HG03159 (cell line): ENCODE measurements around the gene ID4.
"Not testable (repeated sequence)": the region's sequence is repeated elsewhere in the genome, so short reads cannot be mapped to it uniquely, and the experiment has no call there.

Source experiments
- ATAC-seq: cut with Tn5 transposase; IDR thresholded peaks from one replicate; pipeline ENCODE4 v1.9.1; 2021; ENCODE audit warnings: mild to moderate bottlenecking, moderate library complexity; ENCODE audit not compliant: unreplicated experiment

ID4 gene

DNA sequence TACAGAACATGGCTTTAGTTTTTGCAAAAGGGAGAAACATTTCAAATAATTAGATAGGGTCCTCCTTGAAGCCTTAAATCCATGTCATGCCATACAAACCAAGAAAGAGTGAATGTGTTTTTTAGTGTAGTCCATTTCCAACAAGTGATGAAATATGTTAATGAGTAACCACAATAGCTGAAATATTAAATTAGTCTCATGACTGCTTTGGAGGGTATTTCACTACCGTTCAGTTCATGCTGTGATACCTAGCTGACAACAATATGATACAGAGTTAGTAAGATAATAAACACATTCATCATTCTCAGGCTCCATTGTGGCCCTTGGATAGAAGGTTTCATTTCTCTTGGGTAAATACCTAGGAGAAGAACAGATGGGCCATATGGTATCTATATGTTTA is 5.8 kb upstream of the ID4 start:
- no peak for ATAC-seq

DNA sequence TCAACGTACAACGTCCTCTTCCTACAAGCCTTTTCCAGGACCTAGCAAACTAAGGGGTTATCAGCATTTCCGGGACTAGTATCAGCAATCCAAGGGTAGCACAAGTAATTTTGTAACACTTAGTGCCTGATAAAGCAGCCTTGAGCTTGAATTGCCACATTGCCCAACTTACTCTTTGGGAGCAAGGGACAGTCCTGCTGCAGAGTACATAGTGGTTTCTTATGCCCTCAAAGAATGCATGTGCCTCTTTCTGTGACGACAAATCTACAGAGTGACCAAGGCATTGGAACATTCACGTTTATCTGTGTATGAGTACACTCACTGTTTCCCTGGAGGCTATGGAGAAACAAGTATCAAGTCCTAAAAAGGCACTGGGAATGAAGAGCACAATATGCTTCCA is 3.2 kb upstream of the ID4 start:
- ATAC-seq: no peak

- no peak for ATAC-seq
Measured at GRCh38 chr6:19834858-19835257, 2.3 kb upstream of the ID4 start.

GRCh38 chr6:19835605-19836004 is 1.6 kb upstream of the ID4 start:
- ATAC-seq: no peak

GRCh38 chr6:19837511-19838441 is 606 bp downstream of the ID4 start:
- no peak for ATAC-seq

- ATAC-seq: no peak
Measured at GRCh38 chr6:19838442-19839236, 1.5 kb downstream of the ID4 start.

GRCh38 chr6:19839237-19839546 is 2.0 kb downstream of the ID4 start:
- no peak for ATAC-seq

DNA sequence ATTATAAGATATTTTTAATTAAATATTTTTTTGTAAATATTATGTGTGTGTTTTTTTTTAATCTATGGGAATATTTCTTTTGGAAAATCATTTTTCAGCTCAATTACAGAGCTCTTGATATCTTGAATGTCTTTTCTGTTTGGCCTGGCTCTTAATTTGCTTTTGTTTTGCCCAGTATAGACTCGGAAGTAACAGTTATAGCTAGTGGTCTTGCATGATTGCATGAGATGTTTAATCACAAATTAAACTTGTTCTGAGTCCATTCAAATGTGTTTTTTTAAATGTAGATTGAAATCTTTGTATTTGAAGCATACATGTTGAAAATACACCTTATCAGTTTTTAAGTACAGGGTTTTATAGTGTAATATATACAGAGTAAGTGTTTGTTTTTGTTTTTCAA is 2.6 kb downstream of the ID4 start:
- ATAC-seq: no peak

DNA sequence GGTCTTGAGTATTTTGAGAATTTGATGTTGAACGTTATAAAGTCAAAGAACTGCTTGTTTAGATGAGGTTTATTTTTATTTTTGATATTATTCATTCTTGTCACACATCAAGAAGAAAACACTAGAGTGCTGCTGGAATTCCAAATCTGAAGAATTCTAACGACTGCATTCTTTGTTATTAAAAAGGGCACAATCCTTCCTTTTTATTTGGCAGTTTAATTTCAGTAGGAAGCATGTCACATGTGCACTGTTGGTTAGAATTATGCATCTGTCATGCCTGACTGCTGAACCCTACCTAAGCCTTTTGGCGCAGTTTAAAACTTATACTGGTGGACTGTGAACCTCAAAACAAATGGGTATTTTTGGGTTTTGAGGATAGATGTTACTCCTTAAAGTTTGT is 4.0 kb downstream of the ID4 start:
- ATAC-seq: no peak

DNA sequence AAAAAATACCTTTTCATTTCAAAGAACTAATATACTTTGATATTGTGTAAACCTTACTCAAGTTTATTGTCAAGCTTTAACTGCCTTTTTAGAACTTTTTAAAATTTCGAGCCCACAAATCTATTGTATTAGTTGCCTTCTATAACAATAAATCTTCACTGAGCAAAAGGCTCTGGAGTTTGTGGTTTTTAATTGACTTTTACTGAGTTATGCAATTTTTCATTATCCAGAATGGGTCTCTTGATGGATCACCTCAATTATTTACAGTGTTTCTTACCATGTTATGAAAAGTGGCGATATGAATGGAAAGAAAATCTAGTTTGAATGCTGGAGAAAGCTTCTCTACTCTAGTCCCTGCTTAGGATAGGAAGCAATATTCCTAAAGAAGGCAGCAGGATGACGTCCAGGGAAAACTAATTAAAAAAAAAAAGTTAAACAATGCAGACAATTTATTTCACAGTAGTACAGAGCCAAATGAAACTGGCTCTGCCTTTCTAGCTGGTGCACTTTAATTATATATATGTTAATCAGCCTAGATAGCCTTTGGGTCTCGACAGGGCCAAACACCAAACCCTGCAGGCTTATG is 5.0 kb downstream of the ID4 start:
- ATAC-seq: no peak

GRCh38 chr6:19844689-19845088 is 7.5 kb downstream of the ID4 start:
- no peak for ATAC-seq

DNA sequence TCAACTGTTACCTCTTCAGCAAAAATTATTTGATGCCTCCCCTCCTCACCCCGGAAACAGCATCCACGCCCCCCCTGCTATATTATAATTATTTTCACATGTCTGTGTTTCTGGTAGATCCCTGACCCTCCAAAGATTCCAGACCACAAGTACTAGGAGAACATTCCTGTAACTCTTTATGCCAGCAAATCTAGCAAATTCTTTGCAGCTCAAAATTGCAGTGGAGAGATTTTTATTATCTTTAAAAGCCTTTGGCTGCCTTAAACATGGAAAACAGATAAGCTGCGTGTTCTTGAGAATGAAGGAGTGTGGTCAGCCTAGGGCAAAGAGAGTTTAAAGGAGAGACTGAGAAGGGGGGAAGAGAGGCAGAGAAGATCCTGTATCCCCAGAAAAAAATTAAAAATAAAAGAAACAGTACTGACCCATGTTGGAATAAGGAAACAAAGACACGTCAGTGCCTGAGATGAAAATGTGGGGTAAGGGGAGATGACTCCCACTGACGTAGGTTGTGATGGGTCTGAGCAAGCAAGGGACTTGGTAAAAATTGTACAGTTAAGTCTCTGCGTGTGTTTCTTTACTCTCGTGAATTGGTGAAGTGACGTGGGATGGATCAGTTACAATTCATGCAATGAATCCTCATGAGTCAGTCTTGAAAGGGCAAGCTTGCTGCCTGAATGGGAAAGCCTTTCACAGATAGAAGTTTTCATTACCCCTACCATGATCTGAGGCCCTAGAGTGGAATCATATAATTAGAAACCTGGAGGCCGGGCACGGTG is 8.3 kb downstream of the ID4 start:
- ATAC-seq: no peak

GRCh38 chr6:19848465-19849029 is 11.4 kb downstream of the ID4 start:
- ATAC-seq: no peak

- ATAC-seq: no peak
Measured at GRCh38 chr6:19849196-19849595, 12.0 kb downstream of the ID4 start.

GRCh38 chr6:19849755-19850154 is 12.6 kb downstream of the ID4 start:
- ATAC-seq: no peak

DNA sequence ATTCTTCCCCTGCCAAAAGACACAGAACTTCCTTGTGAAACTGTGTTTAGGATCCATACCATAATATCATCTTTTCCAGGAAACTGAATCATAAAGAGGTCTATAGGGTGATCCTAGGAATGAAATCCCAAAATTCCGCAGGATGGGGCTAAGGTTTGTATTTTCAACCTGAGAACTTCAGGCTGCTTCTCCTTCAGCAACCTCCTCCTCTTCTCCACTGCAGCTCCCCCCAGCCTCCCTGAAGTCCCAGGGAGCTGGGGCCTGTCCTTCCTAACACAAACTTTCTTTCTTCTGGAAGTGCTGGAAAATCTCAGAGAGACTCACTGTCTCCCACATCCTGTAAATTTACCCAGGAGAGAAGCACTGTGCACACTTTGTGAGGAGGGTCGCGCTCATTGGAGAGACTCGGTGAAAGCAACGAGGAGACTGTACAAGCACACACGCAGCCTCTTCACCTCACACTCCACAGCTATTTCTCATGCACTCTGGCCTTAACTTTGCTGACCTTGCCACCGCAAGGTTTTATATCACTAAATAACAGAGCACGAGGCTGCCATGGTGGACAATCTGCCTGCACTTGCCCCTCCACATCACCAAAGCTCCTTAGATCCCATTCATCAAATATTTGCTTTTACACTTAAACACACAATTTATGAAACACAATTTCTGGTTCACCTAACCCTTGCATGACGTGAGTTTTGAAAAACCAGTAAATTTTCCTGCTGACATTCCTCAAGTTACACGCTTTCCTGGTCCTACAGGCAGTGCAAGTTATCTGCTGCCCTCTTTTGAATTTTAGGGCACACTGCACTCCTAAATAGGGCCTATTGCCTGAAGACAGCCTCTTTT is 14.3 kb downstream of the ID4 start:
- ATAC-seq: peak; percentile 50

- no peak for ATAC-seq
Measured at GRCh38 chr6:19852090-19852457, 14.9 kb downstream of the ID4 start.

- ATAC-seq: no peak
Measured at GRCh38 chr6:19852927-19853326, 15.8 kb downstream of the ID4 start.

GRCh38 chr6:19854421-19855015 is 17.3 kb downstream of the ID4 start:
- ATAC-seq: not testable (repeated sequence)

DNA sequence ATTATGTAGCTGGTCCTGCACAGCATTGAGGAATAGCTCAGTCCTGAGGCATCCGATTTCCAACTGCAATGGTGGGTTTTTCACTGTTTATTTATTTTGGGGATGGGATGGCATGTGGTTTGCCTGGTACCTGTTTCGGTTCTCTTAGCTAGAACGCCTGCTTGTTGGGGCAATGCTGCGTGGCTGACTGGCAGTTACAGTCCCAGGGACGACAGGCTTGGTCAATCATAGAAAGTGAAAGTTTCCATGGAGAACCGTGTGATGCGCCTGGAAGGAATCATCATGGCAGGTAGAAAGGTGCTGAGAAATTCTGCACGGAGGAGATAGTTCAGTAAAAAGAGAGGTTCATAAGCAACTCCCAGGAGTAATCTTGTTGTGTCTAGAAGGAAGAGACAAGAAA is 18.4 kb downstream of the ID4 start:
- ATAC-seq: no peak
